DOHH2 (cell line): ENCODE measurements around the gene GHDC.

Experiments used
- H3F3A ChIP-seq: fragments of 200-600 bp; sonication (generic), shearing (Covaris generic); 2 replicates; pipeline ENCODE4 v1.6.0; 2016; ENCODE audit warnings: antibody characterized with exemption, mild to moderate bottlenecking; ENCODE audit not compliant: control insufficient read depth, insufficient read depth
- H3K27ac ChIP-seq: fragments of 200-600 bp; sonication (generic); 2 replicates; pipeline ENCODE4 v1.5.1; 2014; ENCODE audit warnings: low read depth, mild to moderate bottlenecking, low read length, moderate library complexity
- H3K27me3 ChIP-seq: fragments of 200-600 bp; sonication (generic); 2 replicates; pipeline ENCODE4 v1.6.1; 2014; ENCODE audit warnings: mild to moderate bottlenecking, low read length, mixed read lengths; ENCODE audit not compliant: control insufficient read depth
- H3K36me3 ChIP-seq: fragments of 200-600 bp; sonication (generic); 2 replicates; pipeline ENCODE4 v1.6.1; 2014; ENCODE audit warnings: mild to moderate bottlenecking, low read length, moderate library complexity, mixed read lengths; ENCODE audit not compliant: control insufficient read depth
- H3K4me1 ChIP-seq: fragments of 200-600 bp; sonication (generic); 2 replicates; pipeline ENCODE4 v1.6.1; 2014; ENCODE audit warnings: mild to moderate bottlenecking, low read length, mixed read lengths; ENCODE audit not compliant: control insufficient read depth
- H3K4me2 ChIP-seq: fragments of 200-600 bp; sonication (generic); 2 replicates; pipeline ENCODE4 v1.6.0; 2014; ENCODE audit warnings: mild to moderate bottlenecking, low read length, moderate library complexity
- H3K4me3 ChIP-seq: fragments of 200-600 bp; sonication (generic); 2 replicates; pipeline ENCODE4 v1.5.1; 2014; ENCODE audit warnings: mild to moderate bottlenecking, low read length, mixed read lengths
- H3K79me2 ChIP-seq: fragments of 200-600 bp; sonication (generic); 2 replicates; pipeline ENCODE4 v1.6.1; 2014; ENCODE audit warnings: mild to moderate bottlenecking, low read length, mixed read lengths; ENCODE audit not compliant: control insufficient read depth
- H3K9me2 ChIP-seq: fragments of 200-600 bp; sonication (generic); replicated peaks from 2 replicates; pipeline ENCODE4 v1.6.1; 2014; ENCODE audit warnings: mild to moderate bottlenecking, low read length, mixed read lengths; ENCODE audit not compliant: control insufficient read depth
- H3K9me3 ChIP-seq: fragments of 200-600 bp; sonication (generic); 2 replicates; pipeline ENCODE4 v1.6.1; 2014; ENCODE audit warnings: antibody characterized with exemption, low read length, mixed read lengths; ENCODE audit not compliant: control insufficient read depth, insufficient read depth
- H4K20me1 ChIP-seq: fragments of 200-600 bp; sonication (generic); 2 replicates; pipeline ENCODE4 v1.6.0; 2014; ENCODE audit warnings: low read depth, mild to moderate bottlenecking, antibody characterized with exemption, low read length, moderate library complexity; ENCODE audit not compliant: control insufficient read depth, insufficient read depth
- EZH2phosphoT487 ChIP-seq: fragments of 200-600 bp; sonication (generic); IDR thresholded peaks from 2 replicates; pipeline ENCODE4 v1.6.1; 2017; ENCODE audit warnings: borderline replicate concordance, mild to moderate bottlenecking, antibody characterized with exemption, low read length, moderate library complexity, mixed read lengths
- TF ChIP-seq, protein P1 (sequence below): fragments of 200-600 bp; sonication (generic); IDR thresholded peaks from one replicate; pipeline ENCODE4 v1.5.1; 2014; ENCODE audit warnings: antibody characterized with exemption, mild to moderate bottlenecking, low read depth, low read length; ENCODE audit not compliant: poor library complexity, severe bottlenecking

The GHDC gene

DNA sequence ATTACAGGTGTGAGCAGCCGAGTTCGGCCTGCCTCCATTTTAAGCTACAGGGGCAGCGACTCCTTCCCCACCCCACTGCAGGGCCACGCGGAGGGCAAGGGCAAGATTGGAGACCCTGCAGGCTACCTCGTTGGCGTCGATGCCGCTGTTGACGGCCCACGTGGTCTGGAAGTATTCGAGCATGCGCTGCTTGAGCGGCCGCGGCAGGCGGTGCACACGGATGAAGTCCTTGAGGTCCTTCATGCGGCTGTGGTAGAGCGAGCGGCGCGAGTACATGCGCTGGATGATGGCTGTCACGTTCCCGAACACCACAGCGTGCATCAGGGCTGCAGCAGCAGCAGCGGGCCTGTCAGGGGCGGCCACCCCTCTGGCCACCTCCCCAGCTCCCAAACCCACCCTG lies 24.9 kb downstream of the GHDC start:
- TF ChIP-seq, protein P1, sequence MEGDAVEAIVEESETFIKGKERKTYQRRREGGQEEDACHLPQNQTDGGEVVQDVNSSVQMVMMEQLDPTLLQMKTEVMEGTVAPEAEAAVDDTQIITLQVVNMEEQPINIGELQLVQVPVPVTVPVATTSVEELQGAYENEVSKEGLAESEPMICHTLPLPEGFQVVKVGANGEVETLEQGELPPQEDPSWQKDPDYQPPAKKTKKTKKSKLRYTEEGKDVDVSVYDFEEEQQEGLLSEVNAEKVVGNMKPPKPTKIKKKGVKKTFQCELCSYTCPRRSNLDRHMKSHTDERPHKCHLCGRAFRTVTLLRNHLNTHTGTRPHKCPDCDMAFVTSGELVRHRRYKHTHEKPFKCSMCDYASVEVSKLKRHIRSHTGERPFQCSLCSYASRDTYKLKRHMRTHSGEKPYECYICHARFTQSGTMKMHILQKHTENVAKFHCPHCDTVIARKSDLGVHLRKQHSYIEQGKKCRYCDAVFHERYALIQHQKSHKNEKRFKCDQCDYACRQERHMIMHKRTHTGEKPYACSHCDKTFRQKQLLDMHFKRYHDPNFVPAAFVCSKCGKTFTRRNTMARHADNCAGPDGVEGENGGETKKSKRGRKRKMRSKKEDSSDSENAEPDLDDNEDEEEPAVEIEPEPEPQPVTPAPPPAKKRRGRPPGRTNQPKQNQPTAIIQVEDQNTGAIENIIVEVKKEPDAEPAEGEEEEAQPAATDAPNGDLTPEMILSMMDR: no peak
- TF ChIP-seq EZH2phosphoT487: no peak

DNA sequence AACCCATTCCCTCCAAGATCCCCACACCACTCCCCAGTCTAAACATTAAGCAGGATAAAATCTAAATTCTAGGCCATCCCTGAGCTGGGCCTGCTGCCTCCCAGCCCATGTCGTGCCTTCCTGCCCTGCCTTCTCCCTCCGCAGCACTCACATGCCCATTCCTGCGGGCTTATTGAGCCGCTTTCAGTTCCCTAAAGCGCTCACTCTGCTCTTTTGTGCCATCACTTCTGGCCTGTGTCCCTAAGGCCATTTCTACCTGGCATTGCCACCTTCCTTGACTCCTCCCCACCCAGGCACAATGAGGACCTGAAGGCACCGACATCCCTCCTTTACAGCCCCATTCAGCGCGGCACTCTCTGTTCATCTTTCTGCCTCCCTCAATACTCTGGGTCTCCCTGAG lies 26.5 kb downstream of the GHDC start:
- Histone ChIP-seq H3K79me2 (no peaks in the 10 kb centered on the region), H3K4me3 (no peak overlapping the region), H3K4me1 (no peaks in the 10 kb centered on the region), H3K27ac (no peak overlapping the region), H3K36me3 (no peaks in the 10 kb centered on the region), H3F3A (no peaks in the 10 kb centered on the region), H4K20me1 (no peaks in the 10 kb centered on the region), H3K27me3 (no peaks in the 10 kb centered on the region), H3K9me2 (no peaks in the 10 kb centered on the region), H3K4me2 (no peak overlapping the region), H3K9me3 (no peaks in the 10 kb centered on the region)
- TF ChIP-seq EZH2phosphoT487: no peak
- TF ChIP-seq, protein P1: no peak

More for the DNA sequence above, 24.9 kb downstream of the GHDC start:
- H3K27ac ChIP-seq: no peak overlapping the region
- no peaks in the 10 kb centered on the region for H3K27me3 ChIP-seq
- H3F3A ChIP-seq: no peaks in the 10 kb centered on the region
- H3K4me1 ChIP-seq: no peaks in the 10 kb centered on the region
- H3K9me2 ChIP-seq: no peaks in the 10 kb centered on the region
- no peak overlapping the region for H3K4me3 ChIP-seq
- H3K4me2 ChIP-seq: no peak overlapping the region
- no peaks in the 10 kb centered on the region for H3K36me3 ChIP-seq
- H3K79me2 ChIP-seq: no peaks in the 10 kb centered on the region
- H4K20me1 ChIP-seq: no peaks in the 10 kb centered on the region
- H3K9me3 ChIP-seq: no peaks in the 10 kb centered on the region

DNA sequence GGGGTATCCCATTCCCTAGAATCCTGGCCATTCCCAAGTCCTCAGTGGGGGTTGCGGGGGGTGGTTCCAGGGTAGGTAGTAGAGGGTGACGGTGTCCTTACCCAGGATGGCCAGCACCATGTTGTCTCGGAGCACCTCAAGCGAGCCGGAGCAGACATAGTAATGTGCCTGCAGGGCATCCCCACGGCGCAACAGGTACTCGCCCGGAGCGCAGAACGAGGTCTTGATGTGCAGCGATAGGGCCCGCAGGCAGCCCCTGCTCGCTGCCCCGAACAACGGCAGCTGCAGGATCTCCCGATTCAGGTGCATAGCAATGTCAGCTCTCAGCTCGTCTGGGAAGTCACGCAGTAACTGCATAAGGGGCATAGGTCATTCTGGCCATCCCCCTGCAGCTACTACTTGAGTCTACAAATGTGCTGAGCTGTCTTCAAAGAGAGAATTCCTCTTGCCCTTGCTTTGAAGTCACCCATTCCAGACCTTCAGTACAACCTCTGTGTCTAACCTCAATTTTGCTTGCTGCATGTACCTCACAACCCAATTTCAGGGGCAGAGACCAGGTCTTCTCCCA lies 28.0 kb downstream of the GHDC start:
- Histone ChIP-seq H3K79me2 (no peaks in the 10 kb centered on the region), H3K27me3 (no peaks in the 10 kb centered on the region), H3K4me3 (no peak overlapping the region), H3K4me2 (no peak overlapping the region), H3K27ac (no peak overlapping the region), H3K4me1 (no peaks in the 10 kb centered on the region), H3K9me3 (no peaks in the 10 kb centered on the region), H3K9me2 (no peaks in the 10 kb centered on the region), H4K20me1 (no peaks in the 10 kb centered on the region), H3F3A (no peaks in the 10 kb centered on the region), H3K36me3 (no peaks in the 10 kb centered on the region)
- TF ChIP-seq, protein P1: no peak
- TF ChIP-seq EZH2phosphoT487: no peak
